ENCODE data around the gene ACP4. TPM values are rescaled to one million over a fixed set of nuclear protein-coding genes. Genes with fewer than 3 reads are reported as not detected.

The ACP4 gene
- total RNA-seq, 1 donor from 2014 or later, result not detected

- H3K9me3 Mint-ChIP-seq, result no peaks in the 10 kb centered on the region
- TF ChIP-seq CTCF (conservative IDR thresholded peaks at IDR 0.05), result no peak
- no peaks in the 10 kb centered on the region for H3K36me3 Mint-ChIP-seq
- no peaks in the 10 kb centered on the region for H3K27me3 Mint-ChIP-seq
- no peak overlapping the region for H3K27ac Mint-ChIP-seq
- DNase-seq (ENCODE audit: extremely low spot score, unreplicated experiment), result no peak
- no peak overlapping the region for H3K4me3 Mint-ChIP-seq
- no peaks in the 10 kb centered on the region for H3K4me1 Mint-ChIP-seq (ENCODE audit: unreplicated experiment)
Measured at GRCh38 chr19:50792272-50793250, 2.3 kb downstream of the ACP4 start.

GRCh38 chr19:50793558-50794065 is 3.4 kb downstream of the ACP4 start:
- no peaks in the 10 kb centered on the region for H3K27me3 Mint-ChIP-seq
- no peaks in the 10 kb centered on the region for H3K36me3 Mint-ChIP-seq
- H3K4me1 Mint-ChIP-seq (ENCODE audit: unreplicated experiment), result no peaks in the 10 kb centered on the region
- no peak overlapping the region for H3K27ac Mint-ChIP-seq
- no peak overlapping the region for H3K4me3 Mint-ChIP-seq
- DNase-seq (ENCODE audit: extremely low spot score, unreplicated experiment), result no peak
- TF ChIP-seq CTCF (conservative IDR thresholded peaks at IDR 0.05), result no peak
- no peaks in the 10 kb centered on the region for H3K9me3 Mint-ChIP-seq

GRCh38 chr19:50794074-50794875 is 4.1 kb downstream of the ACP4 start:
- H3K27ac Mint-ChIP-seq, result peak overlapping the region; percentile 46
- no peak for DNase-seq (ENCODE audit: extremely low spot score, unreplicated experiment)
- TF ChIP-seq CTCF (conservative IDR thresholded peaks at IDR 0.05), result no peak
- no peaks in the 10 kb centered on the region for H3K27me3 Mint-ChIP-seq
- no peaks in the 10 kb centered on the region for H3K9me3 Mint-ChIP-seq
- H3K4me3 Mint-ChIP-seq, result no peak overlapping the region
- H3K36me3 Mint-ChIP-seq, result no peaks in the 10 kb centered on the region
- H3K4me1 Mint-ChIP-seq (ENCODE audit: unreplicated experiment), result no peaks in the 10 kb centered on the region

GRCh38 chr19:50794876-50795663 is 4.9 kb downstream of the ACP4 start:
- H3K27me3 Mint-ChIP-seq, result no peaks in the 10 kb centered on the region
- H3K4me3 Mint-ChIP-seq, result no peak overlapping the region
- DNase-seq (ENCODE audit: extremely low spot score, unreplicated experiment), result no peak
- peak; percentile 42 for TF ChIP-seq CTCF (conservative IDR thresholded peaks at IDR 0.05)
- no peaks in the 10 kb centered on the region for H3K9me3 Mint-ChIP-seq
- no peaks in the 10 kb centered on the region for H3K4me1 Mint-ChIP-seq (ENCODE audit: unreplicated experiment)
- no peaks in the 10 kb centered on the region for H3K36me3 Mint-ChIP-seq
- no peak overlapping the region for H3K27ac Mint-ChIP-seq

- no peak overlapping the region for H3K4me3 Mint-ChIP-seq
- TF ChIP-seq CTCF (conservative IDR thresholded peaks at IDR 0.05), result no peak
- H3K27ac Mint-ChIP-seq, result no peak overlapping the region
- H3K36me3 Mint-ChIP-seq, result no peaks in the 10 kb centered on the region
- H3K4me1 Mint-ChIP-seq (ENCODE audit: unreplicated experiment), result no peaks in the 10 kb centered on the region
- H3K9me3 Mint-ChIP-seq, result no peaks in the 10 kb centered on the region
- DNase-seq (ENCODE audit: extremely low spot score, unreplicated experiment), result no peak
- no peaks in the 10 kb centered on the region for H3K27me3 Mint-ChIP-seq
Measured at GRCh38 chr19:50795664-50796073, 5.5 kb downstream of the ACP4 start.
